GM19467 (cell line): ENCODE measurements around the gene SWSAP1.
"Not testable (repeated sequence)": the region's sequence is repeated elsewhere in the genome, so short reads cannot be mapped to it uniquely, and the experiment has no call there.

Experiments used
- ATAC-seq: cut with Tn5 transposase; IDR thresholded peaks from one replicate; pipeline ENCODE4 v1.9.1; 2021; ENCODE audit warnings: mild to moderate bottlenecking, moderate library complexity; ENCODE audit not compliant: unreplicated experiment

The SWSAP1 gene

DNA sequence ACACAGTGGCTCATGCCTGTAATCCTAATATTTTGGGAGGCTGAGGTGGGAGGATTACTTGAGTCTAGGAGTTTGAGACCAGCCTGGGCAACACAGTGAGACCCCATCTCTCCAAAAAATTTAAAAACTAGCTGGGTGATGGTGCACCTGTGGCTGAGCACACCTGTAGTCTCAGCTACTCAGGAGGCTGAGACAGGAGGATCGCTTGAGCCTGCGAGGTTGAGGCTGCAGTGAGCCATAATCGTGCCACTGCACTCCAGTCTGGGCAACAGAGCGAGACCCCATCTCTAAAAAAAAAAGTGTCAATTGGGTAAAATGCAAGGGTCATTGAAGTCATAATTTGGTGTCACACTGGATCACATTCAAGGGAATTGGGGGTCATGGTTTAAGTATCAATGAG is 20.4 kb upstream of the SWSAP1 start:
- ATAC-seq, result not testable (repeated sequence)

DNA sequence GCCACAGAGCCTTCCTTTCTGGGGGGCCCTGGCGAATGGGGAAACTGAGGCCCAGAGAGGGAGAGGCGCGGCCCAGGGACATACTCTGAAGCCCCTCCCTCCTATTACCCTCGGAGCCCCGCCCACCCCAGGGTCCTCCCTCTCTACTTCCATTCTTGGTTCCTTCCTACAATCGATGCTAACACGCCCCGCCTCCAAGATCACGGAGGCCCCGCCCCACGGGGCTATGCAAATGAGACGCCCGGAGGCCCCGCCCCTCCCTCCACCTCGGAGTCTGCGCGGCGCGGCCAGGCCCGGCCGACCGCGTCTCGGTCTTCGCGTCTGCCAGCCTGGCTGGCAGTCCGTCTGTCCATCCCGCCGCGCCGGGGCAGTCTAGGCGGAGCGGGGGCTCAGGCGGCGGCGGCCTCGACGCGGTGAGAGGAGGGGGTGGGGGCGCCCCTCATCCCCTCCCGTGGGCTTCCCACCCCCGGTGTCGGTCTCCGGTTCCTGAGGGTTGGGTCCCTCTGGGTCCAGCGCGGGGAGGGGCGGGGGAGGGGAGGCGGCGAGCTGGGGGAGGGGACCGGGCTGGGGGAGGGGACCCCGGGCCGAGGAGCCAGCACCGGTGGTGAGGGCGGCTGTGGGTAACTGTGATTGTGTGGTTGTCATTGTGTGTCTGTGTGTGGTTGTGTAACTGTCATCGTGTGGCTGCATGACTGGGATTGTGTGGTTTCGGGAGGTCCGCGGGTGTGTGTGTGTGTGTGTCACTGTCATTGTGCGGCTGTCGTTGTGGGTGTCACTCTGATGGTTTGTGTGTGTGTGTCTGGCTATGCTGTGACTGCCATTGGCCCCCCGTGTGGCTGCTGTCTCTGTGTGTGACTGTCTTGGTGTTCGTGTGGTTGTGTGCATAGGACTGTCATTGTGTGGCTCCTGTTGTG is 19.0 kb upstream of the SWSAP1 start, which contains the start of gene PLPPR2:
TSS of gene PLPPR2 (plus strand) at position 273 of the 914 bp plus-strand sequence. CDS start 2,242 bp downstream, outside the sequence.
- ATAC-seq, result peak; percentile 55

DNA sequence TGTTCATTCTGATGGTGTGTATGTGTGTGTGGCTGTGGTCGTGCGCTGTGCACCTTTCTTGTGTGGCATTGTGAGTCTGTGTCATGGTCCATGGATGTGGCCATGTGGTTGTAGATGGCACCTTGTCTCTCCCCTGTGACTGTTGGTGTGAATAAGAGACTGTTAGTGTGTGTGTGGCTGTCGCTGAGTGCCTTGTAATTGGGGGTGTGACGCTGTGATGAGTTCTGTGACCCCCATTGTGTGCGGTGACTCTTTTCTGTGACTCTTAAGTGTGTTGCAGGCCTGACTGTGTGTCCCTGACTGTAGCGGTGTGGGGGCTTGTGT is 18.4 kb upstream of the SWSAP1 start:
- ATAC-seq, result no peak

DNA sequence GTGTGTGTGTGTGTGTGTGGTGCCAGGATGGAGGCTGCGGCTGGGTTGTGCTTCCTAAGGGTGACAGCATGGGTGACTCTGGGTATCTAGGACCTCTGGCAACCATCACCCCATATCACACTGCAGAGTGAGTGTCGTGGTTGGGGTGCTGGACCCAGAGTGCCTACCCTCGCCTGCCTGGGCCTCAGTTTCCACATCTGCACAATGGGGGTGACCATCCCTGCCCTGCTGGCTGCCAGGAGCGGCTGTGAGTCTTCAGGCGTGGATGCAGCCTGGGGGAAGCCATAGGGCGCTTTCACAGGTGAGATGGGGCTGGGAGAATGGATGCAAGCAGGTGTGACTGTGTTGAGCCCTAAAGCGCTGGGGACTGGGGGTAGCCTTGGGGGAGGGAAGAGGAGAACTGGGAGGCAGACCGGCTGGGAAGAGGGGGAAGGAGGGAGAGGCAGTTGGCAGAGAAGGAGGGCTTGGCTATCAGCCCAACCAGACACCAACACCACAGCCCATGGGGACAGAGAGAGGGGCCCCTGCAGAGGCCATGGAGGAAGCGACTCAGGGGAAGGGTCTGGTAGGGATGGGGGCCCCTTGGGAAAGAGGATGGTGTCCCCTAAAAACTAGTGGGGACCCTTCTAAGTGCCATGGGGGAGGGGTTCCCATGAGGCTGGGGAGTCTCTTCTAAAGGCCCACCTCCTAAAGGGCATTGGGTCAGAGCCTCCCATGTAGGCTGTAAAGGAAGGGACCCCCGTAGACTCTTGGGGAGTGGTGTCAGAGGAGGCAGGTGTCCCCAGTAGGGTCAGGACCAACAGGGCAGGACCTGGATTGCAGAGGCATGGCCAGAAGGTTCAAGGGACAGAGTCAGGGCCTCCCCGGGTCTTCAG is 17.6 kb upstream of the SWSAP1 start:
- ATAC-seq, result no peak

DNA sequence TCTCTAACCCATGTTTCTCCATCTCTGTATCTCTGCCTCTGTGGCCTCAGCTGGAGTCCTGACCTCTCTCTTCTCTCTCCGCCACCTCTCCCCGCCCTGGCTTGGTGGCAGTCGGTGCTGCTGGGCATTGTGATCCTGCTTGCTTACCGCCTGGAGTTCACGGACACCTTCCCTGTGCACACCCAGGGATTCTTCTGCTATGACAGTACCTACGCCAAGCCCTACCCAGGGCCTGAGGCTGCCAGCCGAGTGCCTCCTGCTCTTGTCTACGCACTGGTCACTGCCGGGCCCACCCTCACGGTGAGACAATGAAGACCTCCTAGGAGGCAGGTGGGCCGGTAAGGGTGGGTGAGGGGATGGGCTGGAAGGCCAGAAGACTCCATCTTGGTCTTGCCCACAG is 15.0 kb upstream of the SWSAP1 start:
- no peak for ATAC-seq

DNA sequence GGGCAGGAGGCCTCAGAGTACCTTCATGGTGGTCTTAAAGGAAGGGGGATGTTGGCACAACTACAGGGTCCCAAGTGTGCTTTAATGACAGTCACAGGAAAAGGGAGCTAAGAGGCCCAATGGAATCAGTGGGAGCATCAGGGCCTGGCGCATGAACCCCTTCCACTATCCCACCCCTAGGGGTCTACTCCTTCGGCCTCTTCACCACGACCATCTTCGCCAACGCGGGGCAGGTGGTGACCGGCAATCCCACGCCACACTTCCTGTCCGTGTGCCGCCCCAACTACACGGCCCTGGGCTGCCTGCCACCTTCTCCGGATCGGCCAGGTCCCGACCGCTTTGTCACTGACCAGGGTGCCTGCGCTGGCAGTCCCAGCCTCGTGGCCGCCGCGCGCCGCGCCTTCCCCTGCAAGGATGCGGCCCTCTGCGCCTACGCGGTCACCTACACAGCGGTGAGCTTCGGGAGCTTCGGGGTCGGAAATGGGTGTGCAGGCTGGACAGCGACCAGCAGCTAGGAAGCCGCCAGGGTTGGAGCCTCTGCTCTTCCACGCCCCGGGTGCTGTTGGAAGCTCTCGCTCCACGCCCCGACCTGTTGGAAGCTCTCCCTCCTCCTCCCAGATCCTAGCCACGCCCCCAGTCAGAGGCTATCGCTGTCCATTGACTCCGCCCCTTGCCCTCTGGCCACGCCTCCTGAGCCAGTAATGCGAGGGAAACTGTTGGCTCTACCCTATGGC is 13.3 kb upstream of the SWSAP1 start:
- no peak for ATAC-seq

DNA sequence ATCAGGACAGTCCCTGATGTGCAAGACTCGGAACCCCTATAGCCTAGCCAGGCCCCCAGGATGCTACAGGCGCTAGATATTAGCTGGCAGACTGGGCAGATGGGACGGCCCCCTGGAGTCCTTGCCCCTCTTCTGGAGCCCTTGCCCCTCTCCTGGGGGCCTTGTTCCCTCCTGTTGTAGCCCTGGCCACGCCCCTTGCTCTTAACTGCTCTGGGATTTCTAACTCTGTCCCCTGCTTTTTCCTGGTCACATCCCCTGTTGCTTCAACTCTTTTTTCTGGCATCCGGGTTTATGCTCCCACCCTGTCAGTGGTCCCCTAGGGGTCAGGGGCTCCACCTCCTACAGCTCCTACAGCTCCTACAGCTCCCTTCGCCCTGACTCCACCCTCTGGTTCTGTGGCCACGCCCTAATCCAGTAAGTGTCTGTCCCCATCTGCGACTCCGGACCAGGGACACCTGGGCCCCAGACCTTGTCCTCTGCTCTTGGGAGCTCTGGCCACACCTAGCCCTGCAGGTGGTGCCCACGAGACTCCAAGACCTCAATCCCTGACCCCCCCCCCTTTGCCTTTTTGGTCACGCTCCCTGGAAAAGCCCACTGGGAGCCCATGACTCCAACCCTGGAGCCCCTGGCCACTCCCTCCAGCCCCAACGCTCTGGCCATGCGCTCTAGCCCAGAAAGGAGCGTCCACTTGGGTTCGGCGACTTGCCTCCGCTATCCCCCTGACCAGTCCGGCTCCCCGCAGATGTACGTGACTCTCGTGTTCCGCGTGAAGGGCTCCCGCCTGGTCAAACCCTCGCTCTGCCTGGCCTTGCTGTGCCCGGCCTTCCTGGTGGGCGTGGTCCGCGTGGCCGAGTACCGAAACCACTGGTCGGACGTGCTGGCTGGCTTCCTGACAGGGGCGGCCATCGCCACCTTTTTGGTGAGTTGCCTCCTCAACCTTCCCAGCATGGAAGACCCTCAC is 12.4 kb upstream of the SWSAP1 start:
- ATAC-seq, result no peak

DNA sequence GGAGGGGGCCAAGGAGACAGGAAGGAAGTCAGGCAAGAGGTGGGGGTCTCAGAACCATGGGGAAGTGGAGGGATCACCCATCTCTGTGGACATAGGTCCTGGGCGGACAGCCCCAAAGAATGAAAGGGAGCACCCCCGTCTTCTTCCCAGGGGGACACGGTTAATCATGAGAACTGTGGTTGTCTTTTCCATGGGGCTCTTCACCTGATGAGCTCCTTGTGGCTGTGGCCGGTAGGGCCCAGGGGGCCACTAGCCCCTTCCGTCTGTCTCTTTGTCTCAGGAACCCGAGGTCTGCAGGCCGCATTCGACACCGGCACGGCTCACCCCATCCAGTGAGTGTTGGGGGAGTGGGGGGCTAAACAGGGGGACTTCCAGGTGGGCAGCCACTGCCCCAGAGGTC is 10.6 kb upstream of the SWSAP1 start:
- no peak for ATAC-seq

DNA sequence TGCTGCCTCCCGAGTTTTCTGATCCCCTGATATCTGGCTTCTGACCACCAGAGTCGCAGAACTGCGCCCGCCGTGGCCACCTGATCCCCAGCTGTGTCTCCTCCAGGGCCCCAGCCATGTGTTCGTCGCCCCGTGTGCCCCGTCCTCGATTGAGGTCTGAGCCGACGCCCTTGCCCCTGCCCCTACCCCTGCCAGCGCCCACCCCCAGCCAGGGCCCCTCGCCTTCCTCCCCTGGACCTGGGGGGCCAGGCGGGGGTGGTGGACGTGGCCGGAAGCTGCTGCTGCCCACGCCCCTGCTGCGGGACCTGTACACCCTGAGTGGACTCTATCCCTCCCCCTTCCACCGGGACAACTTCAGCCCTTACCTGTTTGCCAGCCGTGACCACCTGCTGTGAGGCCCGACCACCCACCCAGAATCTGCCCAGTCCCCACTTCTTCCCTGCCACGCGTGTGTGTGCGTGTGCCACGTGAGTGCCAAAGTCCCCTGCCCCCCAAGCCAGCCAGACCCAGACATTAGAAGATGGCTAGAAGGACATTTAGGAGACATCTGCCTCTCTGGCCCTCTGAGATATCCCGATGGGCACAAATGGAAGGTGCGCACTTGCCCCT is 10.1 kb upstream of the SWSAP1 start:
- no peak for ATAC-seq

DNA sequence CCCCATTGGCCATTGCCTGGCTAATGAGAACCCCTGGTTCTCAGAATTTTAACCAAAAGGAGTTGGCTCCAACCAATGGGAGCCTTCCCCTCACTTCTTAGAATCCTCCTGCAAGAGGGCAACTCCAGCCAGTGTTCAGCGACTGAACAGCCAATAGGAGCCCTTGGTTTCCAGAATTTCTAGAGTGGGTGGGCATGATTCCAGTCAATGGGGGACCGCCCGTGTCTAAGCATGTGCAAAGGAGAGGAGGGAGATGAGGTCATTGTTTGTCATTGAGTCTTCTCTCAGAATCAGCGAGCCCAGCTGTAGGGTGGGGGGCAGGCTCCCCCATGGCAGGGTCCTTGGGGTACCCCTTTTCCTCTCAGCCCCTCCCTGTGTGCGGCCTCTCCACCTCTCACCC is 9.5 kb upstream of the SWSAP1 start:
- no peak for ATAC-seq

DNA sequence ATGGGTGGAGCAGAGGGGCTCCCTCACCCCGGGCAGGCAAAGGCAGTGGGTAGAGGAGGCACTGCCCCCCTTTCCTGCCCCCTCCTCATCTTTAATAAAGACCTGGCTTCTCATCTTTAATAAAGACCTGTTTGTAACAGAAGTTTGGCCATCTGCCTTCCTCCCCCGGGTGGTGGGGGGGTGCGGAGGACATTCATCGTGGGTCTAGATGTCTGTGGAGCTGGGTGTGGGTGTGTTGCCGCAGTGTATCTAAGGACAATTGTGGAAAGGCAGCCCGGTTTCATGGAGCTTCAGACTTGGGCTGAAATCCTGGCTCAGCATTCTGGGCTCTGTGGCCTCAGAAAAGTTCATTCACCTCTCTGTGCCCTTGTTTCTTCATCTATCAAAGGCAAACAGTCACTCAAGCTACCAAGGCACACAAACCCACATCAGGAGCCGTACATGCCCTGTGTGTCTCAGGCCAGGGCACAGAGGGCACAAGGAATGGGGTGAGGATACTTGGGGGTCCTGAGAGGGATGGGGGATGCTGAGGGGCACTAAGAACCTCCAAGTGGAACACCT is 8.8 kb upstream of the SWSAP1 start:
- no peak for ATAC-seq

DNA sequence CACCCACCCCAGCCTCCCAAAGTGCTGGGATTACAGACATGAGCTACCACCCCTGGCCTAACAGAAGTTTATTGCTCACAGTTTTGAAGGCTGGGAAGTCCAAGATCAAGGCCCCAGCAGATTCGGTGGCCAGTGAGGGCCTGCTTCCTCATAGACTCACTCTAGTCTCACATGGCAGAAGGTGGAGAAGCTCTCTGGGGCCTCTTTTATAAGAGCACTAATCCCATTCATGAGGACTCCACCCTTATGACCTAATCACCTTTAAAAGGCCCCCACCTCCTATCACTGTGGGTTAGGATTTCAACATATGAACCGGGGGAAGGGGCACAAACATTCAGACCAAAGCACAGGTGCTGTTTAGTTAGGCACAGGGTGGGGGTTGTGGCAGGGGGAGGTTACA is 6.9 kb upstream of the SWSAP1 start:
- ATAC-seq, result no peak

DNA sequence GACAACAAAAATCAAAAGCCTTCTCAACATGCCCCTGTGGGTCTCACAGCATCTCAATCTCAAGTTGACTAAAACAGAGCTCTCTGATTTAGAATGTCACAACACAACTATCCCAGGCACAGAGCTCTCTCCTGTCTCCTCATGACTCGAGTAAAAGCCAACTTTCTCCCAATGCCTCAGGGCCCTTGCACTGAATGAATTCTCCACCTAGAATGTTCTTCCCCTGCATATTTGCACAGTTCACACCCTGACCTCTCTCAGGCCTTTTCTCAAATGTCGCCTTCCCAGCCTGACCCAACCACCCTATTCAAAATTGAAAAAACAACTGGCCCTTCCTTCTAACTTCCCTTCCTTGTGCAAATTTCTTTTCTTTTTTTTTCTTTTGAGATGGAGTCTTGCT is 3.7 kb upstream of the SWSAP1 start:
- no peak for ATAC-seq

DNA sequence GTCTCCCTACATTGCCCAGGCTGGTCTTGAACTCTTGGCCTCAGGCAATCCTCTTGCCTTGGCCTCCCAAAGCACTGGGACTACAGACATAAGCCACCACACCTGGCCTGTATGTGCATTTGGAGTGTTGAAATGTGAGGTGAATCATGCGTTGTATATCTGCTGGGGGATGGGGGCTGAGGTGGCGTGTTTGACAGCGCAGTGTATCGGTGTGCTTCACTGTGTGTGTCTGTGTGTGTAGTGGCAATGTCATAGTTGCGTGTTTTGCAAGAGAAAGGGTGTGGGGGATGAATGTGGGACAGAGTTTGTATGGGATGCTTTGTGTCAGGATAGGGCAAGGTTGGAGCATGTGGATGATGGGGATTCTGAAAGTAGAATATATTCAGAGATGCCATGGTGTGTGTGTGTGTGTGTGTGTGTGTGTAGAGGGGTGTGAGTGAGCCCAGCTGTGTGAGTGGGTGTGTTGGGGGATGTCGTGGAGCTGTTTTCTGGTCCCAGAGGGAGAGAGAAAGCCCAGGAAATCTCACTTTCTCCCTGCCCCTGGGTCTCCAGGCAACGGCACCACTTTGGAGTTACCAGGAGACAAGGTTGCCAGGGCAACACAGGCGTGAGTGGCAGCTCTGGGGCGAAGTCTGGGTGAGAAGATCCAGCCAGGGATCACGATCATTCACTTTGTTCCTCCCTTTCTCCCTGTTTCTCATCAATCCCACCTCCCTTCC is 1.1 kb upstream of the SWSAP1 start:
- ATAC-seq, result no peak

DNA sequence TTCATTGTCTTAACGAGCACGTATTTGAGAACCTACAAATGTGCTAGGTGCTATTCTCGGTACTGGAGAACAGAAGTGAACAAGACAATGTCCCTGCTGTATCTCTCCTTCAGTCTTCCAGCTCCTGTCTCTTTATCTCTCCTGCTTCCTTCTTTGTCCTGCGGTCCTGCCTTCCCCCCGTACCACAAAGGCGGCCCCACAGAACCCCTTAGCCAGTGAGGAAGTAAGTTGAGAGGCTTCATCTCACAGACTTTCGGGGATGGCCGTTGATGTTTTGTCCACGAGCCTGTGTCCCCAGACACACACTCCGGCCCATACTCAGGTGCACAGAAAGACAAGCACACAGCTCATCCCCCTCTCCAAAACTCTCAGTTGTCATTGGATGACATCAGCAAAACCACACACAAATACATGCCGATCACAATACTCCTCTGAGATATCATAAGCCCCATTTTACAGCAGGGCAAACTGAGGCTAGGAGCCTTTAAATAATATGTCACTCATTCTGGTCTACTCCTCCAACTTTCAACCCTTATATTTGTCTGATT is 507 bp upstream of the SWSAP1 start:
- no peak for ATAC-seq

DNA sequence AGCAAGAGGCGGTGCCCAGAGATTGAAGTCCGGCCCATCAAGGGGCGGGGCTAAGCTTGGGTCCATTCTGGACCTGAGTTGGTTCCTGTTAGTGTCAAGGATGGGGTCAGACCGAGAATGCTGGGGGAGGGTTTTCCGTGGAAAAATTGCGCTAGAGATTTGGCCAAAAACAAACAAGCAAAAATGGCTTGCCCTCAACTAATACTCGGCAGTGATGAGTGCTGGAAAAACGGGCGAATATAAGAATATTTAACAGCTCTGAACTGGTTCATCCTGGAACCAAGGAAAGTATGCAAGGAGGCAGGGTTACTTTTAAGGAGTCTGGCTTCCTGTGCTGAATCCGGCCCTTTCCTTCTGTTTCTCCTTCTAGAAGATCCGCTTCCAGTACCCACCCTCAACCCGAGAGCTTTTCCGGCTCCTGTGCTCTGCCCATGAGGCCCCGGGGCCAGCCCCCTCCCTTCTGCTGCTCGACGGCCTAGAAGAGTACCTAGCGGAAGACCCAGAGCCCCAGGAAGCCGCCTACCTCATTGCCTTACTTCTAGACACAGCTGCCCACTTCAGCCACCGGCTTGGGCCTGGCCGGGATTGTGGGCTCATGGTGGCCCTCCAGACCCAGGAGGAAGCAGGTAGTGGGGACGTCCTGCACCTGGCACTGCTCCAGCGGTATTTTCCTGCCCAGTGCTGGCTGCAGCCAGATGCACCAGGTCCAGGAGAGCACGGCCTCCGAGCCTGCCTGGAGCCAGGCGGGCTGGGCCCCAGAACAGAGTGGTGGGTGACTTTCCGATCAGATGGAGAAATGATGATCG is 880 bp downstream of the SWSAP1 start:
- ATAC-seq, result peak; percentile 29

DNA sequence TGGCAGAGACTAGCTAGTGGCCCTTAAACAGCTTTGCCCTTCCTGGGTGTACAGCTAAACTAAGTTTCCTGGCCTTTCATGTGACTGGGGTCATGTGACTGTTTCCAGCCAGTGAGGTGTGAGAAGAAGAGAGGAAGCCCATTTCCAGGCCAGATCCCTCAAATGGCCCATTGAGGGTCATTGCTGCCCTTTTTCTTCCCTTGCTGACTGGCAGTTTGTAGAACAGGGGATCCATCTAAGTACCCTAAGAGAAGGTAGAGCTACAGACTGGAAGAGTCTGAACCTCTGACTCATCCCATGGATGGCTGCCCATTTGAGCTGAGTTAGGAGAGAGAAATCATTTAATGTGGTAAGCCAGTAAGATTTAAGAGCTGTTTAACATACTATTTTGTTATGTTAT is 2.8 kb downstream of the SWSAP1 start:
- no peak for ATAC-seq

DNA sequence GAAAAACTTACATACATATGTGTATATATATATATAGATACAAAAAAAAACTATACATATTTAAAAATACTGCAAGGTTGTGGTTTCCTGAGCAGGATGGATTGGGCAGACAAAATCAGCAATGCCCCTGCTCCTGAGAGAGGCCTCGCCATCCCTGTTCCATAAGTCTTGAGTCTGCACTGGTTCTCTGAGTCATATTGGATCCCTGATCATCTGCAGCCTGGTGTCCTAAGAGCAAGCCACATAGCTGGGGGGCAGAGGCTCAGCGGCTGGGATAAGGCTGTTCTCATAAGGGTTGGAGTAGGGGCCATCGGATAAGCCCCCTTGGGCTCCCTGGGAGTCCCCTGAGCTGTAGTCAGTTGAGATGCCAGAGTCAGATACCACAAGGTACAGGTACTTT is 3.3 kb downstream of the SWSAP1 start:
- no peak for ATAC-seq
